ENCODE results near the gene OR8G5.

Gene OR8G5

DNA sequence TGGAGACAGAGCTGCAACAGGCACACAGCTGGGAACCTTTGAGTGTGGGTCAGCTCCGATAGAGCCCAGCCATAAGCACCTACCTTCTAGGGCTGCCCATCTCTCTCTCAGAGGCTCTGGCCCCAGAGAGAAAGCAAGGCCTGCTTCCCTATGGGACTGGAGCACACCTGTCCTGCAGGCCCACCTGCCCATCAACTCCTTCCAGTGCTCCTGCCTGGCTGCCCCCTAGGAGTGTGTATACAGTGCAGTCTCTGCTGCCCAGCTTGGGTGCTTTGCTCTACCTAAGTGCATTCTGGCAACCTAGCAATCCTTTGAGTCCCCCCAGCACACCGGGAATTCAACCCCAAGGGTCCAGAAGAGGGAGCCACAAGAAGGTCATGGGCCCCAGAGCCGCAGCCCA, 21.0 kb downstream of the OR8G5 start:
- TF ChIP-seq, protein P1, sequence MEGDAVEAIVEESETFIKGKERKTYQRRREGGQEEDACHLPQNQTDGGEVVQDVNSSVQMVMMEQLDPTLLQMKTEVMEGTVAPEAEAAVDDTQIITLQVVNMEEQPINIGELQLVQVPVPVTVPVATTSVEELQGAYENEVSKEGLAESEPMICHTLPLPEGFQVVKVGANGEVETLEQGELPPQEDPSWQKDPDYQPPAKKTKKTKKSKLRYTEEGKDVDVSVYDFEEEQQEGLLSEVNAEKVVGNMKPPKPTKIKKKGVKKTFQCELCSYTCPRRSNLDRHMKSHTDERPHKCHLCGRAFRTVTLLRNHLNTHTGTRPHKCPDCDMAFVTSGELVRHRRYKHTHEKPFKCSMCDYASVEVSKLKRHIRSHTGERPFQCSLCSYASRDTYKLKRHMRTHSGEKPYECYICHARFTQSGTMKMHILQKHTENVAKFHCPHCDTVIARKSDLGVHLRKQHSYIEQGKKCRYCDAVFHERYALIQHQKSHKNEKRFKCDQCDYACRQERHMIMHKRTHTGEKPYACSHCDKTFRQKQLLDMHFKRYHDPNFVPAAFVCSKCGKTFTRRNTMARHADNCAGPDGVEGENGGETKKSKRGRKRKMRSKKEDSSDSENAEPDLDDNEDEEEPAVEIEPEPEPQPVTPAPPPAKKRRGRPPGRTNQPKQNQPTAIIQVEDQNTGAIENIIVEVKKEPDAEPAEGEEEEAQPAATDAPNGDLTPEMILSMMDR (IDR thresholded peaks at IDR 0.05) = no peak

DNA sequence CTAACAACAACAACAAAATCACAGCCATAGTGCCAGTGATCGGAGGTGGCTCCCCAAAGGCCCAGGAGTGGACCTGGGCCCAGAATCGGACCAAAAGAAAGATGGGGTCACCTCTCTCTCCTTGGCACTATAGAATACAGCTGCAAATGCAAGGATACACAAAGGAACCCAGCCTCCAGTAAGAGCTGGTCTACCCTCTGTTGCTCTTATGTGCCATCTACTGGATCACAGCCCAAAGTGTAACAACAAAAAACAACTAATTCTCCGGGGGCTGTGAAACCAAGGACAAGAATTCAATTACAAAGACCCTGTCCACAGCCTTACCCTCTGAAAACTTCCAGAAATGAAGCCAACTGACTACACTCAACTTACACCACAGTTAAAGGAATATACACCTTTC, 21.6 kb downstream of the OR8G5 start:
- TF ChIP-seq, protein P1 (IDR thresholded peaks at IDR 0.05) = no peak

DNA sequence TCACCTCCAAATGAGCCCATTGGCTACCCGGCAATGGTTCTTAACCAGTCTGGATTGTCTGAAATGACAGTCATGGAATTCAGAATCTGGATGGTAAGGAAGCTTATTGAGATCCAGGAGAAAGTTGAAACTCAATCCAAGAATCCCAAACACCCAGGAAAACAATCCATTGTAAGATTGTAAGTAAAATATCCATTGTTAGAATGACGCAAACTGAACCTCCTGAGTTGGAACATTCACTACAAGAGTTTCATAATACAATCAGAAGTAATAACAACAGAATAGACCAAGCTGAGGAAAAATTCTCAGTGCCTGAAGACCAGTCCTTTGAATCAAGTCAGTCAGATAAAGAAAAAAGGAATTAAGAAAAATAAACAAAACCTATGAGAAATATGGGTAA, 22.1 kb downstream of the OR8G5 start:
- TF ChIP-seq, protein P1 (IDR thresholded peaks at IDR 0.05) = no peak

DNA sequence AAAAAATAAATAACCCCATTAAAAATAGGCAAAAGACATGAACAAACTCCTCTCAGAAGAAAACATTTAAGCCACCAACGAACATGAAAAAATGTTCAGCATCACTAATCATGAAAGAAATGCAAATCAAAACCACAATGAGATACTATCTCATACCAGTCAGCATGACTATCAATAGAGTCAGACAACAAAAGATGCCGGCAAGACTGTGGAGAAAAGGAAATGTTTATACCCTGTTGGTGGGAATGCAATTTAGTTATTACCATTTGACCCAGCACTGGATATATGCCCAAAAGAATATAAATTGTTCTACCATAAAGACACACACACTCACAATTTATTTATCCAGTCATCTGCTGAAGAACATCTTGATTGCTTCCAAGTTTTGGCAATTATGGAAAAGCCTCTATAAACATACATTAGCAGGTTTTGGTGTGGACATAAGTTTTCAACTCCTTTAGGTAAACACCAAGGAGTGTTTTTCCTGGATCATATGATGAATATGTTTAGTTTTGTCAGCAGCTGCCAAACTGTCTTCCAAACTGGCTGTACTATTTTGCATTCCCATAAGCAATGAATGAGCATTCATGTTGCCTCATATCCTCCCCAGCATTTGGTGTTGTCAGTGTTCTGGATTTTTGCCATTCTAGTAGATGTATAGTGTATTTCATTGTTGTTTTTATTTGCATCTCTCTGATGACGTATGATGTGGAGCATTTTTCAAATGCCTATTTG, 29.6 kb downstream of the OR8G5 start:
- TF ChIP-seq, protein P1 (IDR thresholded peaks at IDR 0.05) = no peak

DNA sequence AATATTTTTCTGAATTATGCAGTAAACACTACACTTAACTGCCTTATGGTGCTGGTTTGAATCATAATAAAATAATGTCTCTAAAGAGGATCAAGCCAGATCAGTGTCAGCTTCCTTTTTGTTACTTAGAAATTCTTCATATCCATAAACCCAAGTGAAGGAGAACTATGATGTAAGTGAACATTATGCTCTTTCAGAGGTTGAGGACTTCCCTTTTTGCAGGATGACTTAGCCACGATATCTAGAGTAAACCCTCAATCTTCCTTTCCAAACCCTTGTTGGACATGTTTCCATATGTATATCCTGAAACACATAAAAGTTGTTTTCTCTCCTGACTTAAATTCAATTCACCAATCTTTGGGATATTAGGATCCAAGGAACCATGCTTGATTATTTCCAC, 38.5 kb downstream of the OR8G5 start:
- TF ChIP-seq, protein P1 (IDR thresholded peaks at IDR 0.05) = no peak

DNA sequence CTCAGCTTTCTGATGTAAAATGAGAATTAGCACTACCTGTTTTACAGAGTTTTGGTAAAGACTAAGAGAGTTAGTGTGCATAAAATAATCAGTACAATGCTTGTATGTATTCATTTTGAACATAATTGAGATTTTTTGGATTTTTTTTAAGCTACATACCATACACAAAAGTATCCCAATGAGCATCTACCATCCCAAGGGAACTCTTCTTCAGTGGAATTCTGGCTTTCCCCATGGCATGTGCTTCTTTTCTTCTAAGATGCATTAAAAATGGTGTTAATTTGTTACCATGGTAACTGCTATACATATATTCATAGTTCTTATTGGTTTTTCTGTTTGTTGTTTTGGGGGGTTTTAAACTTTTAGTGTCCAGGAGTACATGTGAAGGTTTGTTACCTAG, 39.8 kb downstream of the OR8G5 start:
- TF ChIP-seq, protein P1 (IDR thresholded peaks at IDR 0.05) = no peak

DNA sequence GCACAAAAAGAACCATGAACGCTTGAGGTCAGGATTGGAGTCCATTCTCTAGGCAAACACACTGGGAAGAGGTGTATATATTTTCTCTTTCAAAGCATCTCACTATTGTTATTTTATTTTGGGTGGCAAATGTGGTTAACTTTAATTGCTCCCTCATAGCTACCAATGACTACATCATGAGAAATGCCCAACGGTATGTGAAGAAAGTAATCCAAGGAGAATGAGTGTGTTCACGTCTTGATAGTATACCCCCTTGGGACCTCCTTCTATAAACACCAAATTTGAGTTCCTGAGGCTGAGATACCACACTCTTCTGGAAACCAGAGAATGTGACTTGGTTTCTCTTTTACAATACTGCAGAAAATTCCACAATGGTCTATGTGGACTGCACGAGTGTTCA, 41.7 kb downstream of the OR8G5 start:
- TF ChIP-seq, protein P1 (IDR thresholded peaks at IDR 0.05) = no peak

DNA sequence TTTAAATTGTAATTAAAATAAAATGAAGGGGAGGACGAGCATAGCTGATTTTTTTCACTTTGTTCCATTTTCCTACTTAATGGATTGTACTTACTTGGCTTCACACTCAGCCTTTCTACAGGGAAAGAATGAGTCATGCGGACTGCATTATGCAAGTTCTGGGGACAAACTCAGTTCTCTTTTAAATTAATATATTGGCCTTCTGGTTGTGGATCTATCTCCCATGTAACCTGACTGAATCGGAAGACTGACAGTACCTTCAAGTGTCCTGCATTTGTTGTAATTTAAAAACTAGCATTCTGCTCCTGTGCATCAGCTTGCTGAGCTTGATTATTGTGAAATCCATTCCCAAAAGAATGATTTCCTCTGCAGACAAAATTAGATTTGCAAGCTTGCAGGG, 45.4 kb downstream of the OR8G5 start:
- TF ChIP-seq, protein P1 (IDR thresholded peaks at IDR 0.05) = no peak

All from LNCAP (cell line).